ENCODE measurements around the gene ANK3. TPM values are rescaled to one million over a fixed set of nuclear protein-coding genes. Genes with fewer than 3 reads are reported as not detected.

The ANK3 gene
- total and polyA plus RNA-seq, 2 experiments from 2014 or later = 46.5 to 85.2 TPM

- no peak overlapping the region for H3K4me2 ChIP-seq
- ATAC-seq = no peak
- no peak overlapping the region for H3K27ac Mint-ChIP-seq
Measured at GRCh38 chr10:60186315-60187071, 203.2 kb downstream of the ANK3 start.

More at GRCh38 chr10:60186315-60187071, 203.2 kb downstream of the ANK3 start:
- Histone ChIP-seq H2AFZ (no peak overlapping the region), H3K36me3 (ENCODE audit: insufficient read depth) (no peaks in the 10 kb centered on the region), H3K9me2 (ENCODE audit: insufficient read depth) (no peaks in the 10 kb centered on the region), H3K79me2 (replicated peaks; ENCODE audit: insufficient read depth) (no peaks in the 10 kb centered on the region), H3F3A (replicated peaks; ENCODE audit: low read depth) (no peaks in the 10 kb centered on the region), H3K27ac (ENCODE audit: low read depth) (no peak overlapping the region), H3K27me3 (ENCODE audit: insufficient read depth) (no peaks in the 10 kb centered on the region), H3K4me1 (ENCODE audit: insufficient read depth) (peaks cover 10% of the 10 kb centered on the region; the same call in 1 of the 2 replicates), H4K20me1 (replicated peaks; ENCODE audit: insufficient read depth) (no peaks in the 10 kb centered on the region), H3K4me3 (no peak overlapping the region)
- no peak for DNase-seq (ENCODE audit: low spot score)
- TF ChIP-seq NANOG (IDR thresholded peaks at IDR 0.05; ENCODE audit: borderline replicate concordance) (no peak), CREB1 (CRISPR knock-in tag; IDR thresholded peaks at IDR 0.05; ENCODE audit: low read depth) (no peak), EZH2phosphoT487 (IDR thresholded peaks at IDR 0.05; ENCODE audit: unreplicated experiment) (no peak), ZNF462 (CRISPR knock-in tag; IDR thresholded peaks at IDR 0.05) (no peak)
- H3K4me3 Mint-ChIP-seq = no peak overlapping the region
- 0 out of 3 replicates have a peak, but pooled peaks cover 3% of the 10 kb centered on the region for H3K9me3 Mint-ChIP-seq
- peaks cover 7% of the 10 kb centered on the region; the same call in 2 of the 3 replicates for H3K36me3 Mint-ChIP-seq (ENCODE audit: low read depth)
- peaks cover 18% of the 10 kb centered on the region for H3K4me1 Mint-ChIP-seq
- peaks cover 3% of the 10 kb centered on the region for H3K27me3 Mint-ChIP-seq (ENCODE audit: insufficient read depth, low read depth, poor library complexity)

All from GM23338 (cell line).